Endometrial microvascular endothelial cells (primary cell): Measurements from ENCODE around the gene CAPN1. TPM values are rescaled to one million over a fixed set of nuclear protein-coding genes. Genes with fewer than 3 reads are reported as not detected.
"Not testable (repeated sequence)": the region's sequence is repeated elsewhere in the genome, so short reads cannot be mapped to it uniquely, and the experiment has no call there.

Experiments
- in situ Hi-C: cut with HindIII; loops from 2 replicates; pipeline ENCODE4 v1.10.0; 2017; ENCODE audit warnings: low sequenced_read_pairs, low pct_unique_long_range_greater_than_20kb; ENCODE audit errors: inconsistent ontology term
- total RNA-seq: library from RNA; depleted of rRNA; stranded (reverse); fragments of >200 nt; gene quantifications from one replicate; pipeline ENCODE4 v1.2.3, GENCODE V29; 2015; ENCODE audit errors: inconsistent ontology term

The CAPN1 gene
- total RNA-seq, 1 donor from 2014 or later = 159 TPM

GRCh38 chr11:65156926-65157325, 24.8 kb upstream of the CAPN1 start:
- in situ Hi-C loops = no loop called here

GRCh38 chr11:65157336-65157735, 24.4 kb upstream of the CAPN1 start:
- in situ Hi-C loops = no loop called here

GRCh38 chr11:65159012-65159411, 22.7 kb upstream of the CAPN1 start:
- in situ Hi-C loops = no loop called here

- in situ Hi-C loops = no loop called here
These were observed 21.1 kb upstream of the CAPN1 start for GRCh38 chr11:65160643-65161042.

GRCh38 chr11:65163684-65164083, 18.0 kb upstream of the CAPN1 start:
- in situ Hi-C loops = no loop called here

- in situ Hi-C loops = no loop called here
These were observed 16.1 kb upstream of the CAPN1 start for GRCh38 chr11:65165410-65166317.

- in situ Hi-C loops = no loop called here
These were observed 14.8 kb upstream of the CAPN1 start for GRCh38 chr11:65166893-65167292.

- in situ Hi-C loops = no loop called here
These were observed 14.1 kb upstream of the CAPN1 start for GRCh38 chr11:65167656-65168055.

- in situ Hi-C loops = no loop called here
These were observed 12.5 kb upstream of the CAPN1 start for GRCh38 chr11:65169164-65169641.

GRCh38 chr11:65170058-65170534, 11.6 kb upstream of the CAPN1 start, which contains the start of gene SPDYC:
SPDYC (plus strand) TSS chr11:65170233; CDS start chr11:65171358, 1,125 bp downstream.
- in situ Hi-C loops = no loop called here

GRCh38 chr11:65172600-65172999, 9.1 kb upstream of the CAPN1 start:
- in situ Hi-C loops = no loop called here

GRCh38 chr11:65174571-65175010, 7.1 kb upstream of the CAPN1 start:
- in situ Hi-C loops = not testable (repeated sequence)

- in situ Hi-C loops = no loop called here
These were observed 705 bp upstream of the CAPN1 start for GRCh38 chr11:65180877-65181568.

- in situ Hi-C loops = no loop called here
These were observed 786 bp downstream of the CAPN1 start for GRCh38 chr11:65182258-65183170.

- in situ Hi-C loops = no loop called here
These were observed 1.6 kb downstream of the CAPN1 start for GRCh38 chr11:65183201-65183891.

- in situ Hi-C loops = no loop called here
These were observed 2.4 kb downstream of the CAPN1 start for GRCh38 chr11:65184146-65184545.

- in situ Hi-C loops = no loop called here
These were observed 3.4 kb downstream of the CAPN1 start for GRCh38 chr11:65185171-65185570.

GRCh38 chr11:65185869-65186341, 4.2 kb downstream of the CAPN1 start:
- in situ Hi-C loops = no loop called here
